NCI-H446 treated with DMSO at 0.1 percent for 48 hours (cell line): ENCODE results near the gene CYP27A1.

ENCODE experiments used
- DNase-seq: peaks from one replicate; lab custom pipeline; 2025; lab: John Stamatoyannopoulos, UW

Gene CYP27A1

DNA sequence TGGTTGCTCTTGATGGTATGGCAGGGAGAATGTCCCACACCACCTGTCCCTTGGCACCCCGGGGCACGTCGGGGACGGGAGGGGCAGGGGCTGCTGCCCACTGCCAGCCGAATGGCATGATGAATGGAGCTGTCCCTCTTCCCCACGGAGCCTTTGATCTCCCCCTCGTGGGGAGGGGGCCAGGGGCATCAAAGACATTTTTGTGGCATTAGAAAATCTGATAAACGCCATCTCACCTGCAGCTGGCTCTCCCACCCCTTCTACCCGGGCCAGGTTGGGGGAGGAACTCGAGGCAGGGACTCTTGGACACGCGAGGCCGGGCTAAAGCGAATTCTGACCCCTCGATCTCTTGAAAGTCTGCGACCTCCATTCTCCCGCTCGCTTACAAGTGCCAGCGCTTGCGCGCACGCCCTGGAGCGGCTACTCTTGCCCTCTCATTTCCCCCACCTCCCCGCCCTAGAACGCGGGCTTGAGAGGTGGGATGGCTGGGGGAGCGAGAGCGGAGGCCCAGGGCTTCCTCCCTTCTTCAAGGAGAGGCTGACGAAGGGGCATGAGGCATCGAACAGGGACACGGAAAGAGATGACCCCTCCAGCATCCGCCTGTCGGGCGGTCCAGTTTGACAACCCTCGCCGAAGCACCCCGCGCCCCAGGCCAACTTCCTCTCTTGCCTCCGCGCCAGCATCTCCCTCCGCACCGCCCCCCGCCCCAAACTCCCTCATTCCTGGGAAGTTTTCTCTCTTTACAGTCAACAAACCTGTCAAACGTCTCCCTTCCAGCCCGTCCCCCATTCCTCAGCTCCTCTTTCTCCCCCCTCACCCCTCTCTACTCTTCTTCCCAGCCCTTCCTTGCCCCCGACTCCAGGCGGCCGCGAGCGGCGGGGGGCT is 77.0 kb downstream of the CYP27A1 start:
- no peak for DNase-seq

DNA sequence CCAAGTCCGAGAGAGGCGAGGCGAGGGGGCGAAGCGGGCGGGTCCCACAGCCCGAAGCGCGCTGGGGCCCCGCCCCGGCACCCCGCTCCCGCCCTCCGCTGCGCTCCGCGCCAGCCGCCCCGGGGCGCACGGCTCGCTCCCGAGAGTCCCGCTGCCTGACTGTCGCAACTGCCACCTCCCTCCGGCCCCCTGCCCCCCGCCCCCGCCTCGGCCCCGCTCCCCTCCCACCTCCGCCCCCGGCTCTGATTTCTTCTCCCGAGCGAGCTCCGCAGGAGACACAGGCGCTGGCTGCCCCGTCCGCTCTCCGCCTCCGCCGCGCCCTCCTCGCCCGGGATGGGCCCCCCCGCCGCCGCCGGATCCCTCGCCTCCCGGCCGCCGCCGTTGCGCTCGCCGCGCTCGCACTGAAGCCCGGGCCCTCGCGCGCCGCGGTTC is 77.6 kb downstream of the CYP27A1 start, which contains the start of gene WNT6:
Gene WNT6, plus strand, starts transcription at position 250 of the 432 bp plus-strand sequence. CDS start 233 bp downstream, outside the sequence.
- DNase-seq, result no peak

DNA sequence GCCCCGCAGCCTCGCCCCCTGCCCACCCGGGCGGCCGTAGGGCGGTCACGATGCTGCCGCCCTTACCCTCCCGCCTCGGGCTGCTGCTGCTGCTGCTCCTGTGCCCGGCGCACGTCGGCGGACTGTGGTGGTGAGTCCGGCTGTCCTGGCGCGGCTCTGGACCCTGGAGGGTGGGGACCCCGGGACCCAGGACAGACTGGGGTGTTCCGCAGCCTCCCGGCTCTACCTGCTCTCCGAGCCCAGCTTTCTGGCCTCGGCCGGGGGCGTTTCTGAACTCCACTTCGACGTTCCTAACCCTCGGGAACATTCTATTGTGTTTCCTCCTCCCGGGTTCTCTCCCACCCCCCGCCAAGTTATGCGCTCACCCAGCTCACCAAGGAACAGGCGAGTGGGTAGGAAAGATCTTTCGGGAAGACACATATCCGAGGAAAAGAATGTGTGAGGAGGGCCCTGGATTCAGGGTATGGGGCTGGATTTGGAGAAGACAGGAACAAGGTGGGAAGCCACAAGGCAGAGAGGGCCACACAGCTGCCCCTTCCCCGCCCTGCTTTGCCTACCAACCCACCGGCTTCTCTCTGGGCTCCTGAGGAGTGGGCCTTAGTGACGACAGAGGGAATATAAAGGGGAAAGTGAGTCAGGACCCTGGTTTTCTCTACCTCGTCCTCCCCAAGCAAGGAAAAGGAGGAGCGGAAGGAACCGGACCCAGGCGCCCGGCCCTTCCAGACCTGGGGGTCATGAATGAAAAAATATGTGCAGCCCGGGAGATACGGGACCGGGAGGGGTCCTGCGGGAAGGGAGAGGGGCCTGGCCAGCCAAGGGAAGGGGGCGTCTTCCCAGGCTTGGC is 78.3 kb downstream of the CYP27A1 start:
- DNase-seq, result no peak

DNA sequence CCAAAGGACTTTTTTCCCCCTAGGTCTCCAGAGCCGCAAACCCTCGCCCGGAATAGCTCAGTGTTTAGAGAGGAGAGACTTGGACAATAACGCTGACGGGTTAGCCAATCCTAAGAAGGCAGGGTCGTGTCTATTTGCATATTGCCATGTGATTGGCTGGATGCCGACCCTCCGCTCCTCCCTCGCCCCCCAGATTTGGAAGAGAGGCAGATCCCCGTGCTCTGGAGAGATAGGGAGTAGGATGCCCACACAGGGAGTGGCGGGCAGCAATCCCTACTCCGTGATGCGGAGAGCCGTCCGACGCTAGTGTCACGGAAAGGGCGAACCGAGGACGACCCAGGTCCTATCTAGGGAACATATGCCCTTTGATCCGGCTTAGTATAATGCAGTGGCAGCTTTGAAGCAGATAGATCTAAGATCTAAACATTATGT is 79.0 kb downstream of the CYP27A1 start:
- peak; percentile 81 for DNase-seq

DNA sequence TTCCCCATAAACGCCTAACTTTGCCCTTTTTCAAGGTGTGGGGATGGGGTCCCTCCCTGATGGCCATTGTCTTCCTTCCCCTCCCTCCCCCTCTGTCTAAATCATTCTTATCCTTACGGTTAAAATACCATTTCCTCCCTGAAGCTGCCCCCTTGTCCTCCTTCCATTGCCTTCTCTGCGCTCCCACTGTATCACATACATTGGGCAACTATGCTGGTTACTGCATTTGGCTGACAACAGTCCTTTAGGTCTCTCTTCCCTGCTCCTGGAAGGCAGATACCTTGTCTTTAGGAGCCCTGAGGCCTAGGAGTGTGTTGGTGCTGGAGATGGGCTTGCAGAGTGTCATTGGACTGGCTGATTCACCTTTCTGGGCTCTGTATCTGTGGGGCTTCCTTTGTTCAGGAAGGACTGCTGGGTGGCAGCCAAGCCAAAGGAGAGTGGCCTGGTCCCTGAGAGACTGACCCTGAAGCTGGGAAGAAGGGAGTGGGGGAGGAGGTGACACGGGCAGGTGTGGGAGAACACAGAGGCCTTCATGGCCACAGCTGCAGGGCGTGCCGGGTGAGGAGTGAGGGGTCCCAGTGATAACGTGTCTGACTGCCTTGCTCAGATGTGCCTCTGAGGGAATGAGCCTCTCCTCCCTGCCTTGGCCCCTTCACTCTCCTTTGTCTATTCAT is 79.8 kb downstream of the CYP27A1 start:
- no peak for DNase-seq

DNA sequence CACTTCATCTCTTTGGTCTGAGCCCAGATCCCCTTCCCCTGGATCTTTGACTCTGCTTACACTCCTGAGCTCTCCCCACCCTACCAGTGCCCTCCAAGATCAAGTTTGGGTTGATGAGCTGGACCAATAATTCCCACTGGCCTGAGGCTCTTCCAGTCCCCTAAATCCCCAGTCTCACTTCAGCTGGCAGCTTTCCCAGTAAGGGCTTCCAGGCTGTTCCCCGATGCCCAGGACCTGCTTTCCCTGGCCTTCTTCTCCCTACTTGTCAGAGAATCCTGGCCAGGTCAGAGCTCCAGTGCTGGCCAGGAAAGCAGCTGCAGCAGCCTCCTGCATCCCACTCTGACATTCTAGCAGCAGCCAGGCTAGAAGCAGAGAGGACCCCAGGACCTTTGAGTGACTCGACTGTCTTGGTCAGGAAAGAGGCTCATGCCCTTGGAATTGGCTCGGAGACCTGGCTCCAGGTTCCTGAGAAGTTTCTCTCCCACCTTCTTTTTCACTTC is 81.1 kb downstream of the CYP27A1 start:
- no peak for DNase-seq
